Lung (tissue), 12 donors: ENCODE results near the gene CREG1. TPM values are rescaled to one million over a fixed set of nuclear protein-coding genes. Genes with fewer than 3 reads are reported as not detected.

Experiments
- ATAC-seq: fragments of 200-7000 bp; cut with Tn5 transposase; one replicate; pipeline ENCODE4 v1.9.1; 2020; ENCODE audit warnings: moderate number of reproducible peaks; ENCODE audit not compliant: insufficient read depth, low FRiP score
- DNase-seq, 3 donors: peaks; one replicate each; pipeline ENCODE4 v3.0.0-alpha.2; 2013 to 2017
- H3K27ac ChIP-seq, 2 donors: one replicate each; pipeline ENCODE4 v1.5.1; 2013; ENCODE audit warnings: mild to moderate bottlenecking in 2 of 2, moderate library complexity in 2 of 2, control low read depth in 1 of 2, inconsistent platforms in 1 of 2, low read depth in 1 of 2, low read length in 1 of 2
- H3K27me3 ChIP-seq, 3 donors: one replicate each; pipeline ENCODE4 v1.5.1; 2013; ENCODE audit warnings: low read length in 2 of 3; ENCODE audit not compliant: control insufficient read depth in 3 of 3, insufficient read depth in 3 of 3
- H3K36me3 ChIP-seq, 4 donors: one replicate each; pipeline ENCODE4 v1.5.1; 2013; ENCODE audit warnings: low read length in 4 of 4, mild to moderate bottlenecking in 1 of 4, moderate library complexity in 1 of 4; ENCODE audit not compliant: control insufficient read depth in 4 of 4, insufficient read depth in 4 of 4
- H3K4me1 ChIP-seq, 5 donors: one replicate each; pipeline ENCODE4 v1.5.1; 2013; ENCODE audit warnings: low read length in 5 of 5, mild to moderate bottlenecking in 2 of 5, moderate library complexity in 1 of 5; ENCODE audit not compliant: control insufficient read depth in 5 of 5, insufficient read depth in 5 of 5
- H3K4me3 ChIP-seq: one replicate; pipeline ENCODE4 v1.5.1; 2013; ENCODE audit warnings: mild to moderate bottlenecking, control low read depth, moderate library complexity
- H3K9ac ChIP-seq, 2 donors: one replicate each; pipeline ENCODE4 v1.5.1; 2013; ENCODE audit warnings: low read length in 2 of 2, control low read depth in 1 of 2; ENCODE audit not compliant: insufficient read depth in 1 of 2
- H3K9me3 ChIP-seq, 4 donors: one replicate each; pipeline ENCODE4 v1.5.1; 2013; ENCODE audit warnings: low read length in 3 of 4, mild to moderate bottlenecking in 1 of 4, moderate library complexity in 1 of 4; ENCODE audit not compliant: control insufficient read depth in 4 of 4, insufficient read depth in 3 of 4
- WGBS, 2 donors: extraction: QIAGEN DNeasy Blood & Tissue Kit; methylation state at CpG; one replicate each; pipeline ENCODE4 v1.1.7; 2013; 5-methylcytosine and 5-hydroxymethylcytosine counted together
- polyA plus RNA-seq, 2 donors: library from polyadenylated mRNA; stranded (reverse); fragments of 200-250 nt; gene quantifications; one replicate each; pipeline ENCODE4 v1.2.1, GENCODE V29; 2013
- total RNA-seq, 2 donors: library from RNA; depleted of rRNA in 1 of 2; stranded (reverse); fragments of >200 nt in 1 of 2; gene quantifications; one replicate each; pipeline ENCODE4 v1.2.1, GENCODE V29; 2014 to 2021
- TF ChIP-seq, protein P1 (sequence below): IDR thresholded peaks from 2 replicates; pipeline ENCODE4 v1.5.1; 2012; ENCODE audit warnings: mild to moderate bottlenecking; ENCODE audit errors: control extremely low read depth, extremely low read depth
- donor health status: control.
- donor health status: control.
- donor health status: Bipolar disorder and iron deficiency.
- donor health status: healthy.
- donor health status: DM: yes; HTN: yes; CAD: no.

Gene CREG1
- total and polyA plus RNA-seq, 4 donors: 93.8 to 159 (median 116) TPM

DNA sequence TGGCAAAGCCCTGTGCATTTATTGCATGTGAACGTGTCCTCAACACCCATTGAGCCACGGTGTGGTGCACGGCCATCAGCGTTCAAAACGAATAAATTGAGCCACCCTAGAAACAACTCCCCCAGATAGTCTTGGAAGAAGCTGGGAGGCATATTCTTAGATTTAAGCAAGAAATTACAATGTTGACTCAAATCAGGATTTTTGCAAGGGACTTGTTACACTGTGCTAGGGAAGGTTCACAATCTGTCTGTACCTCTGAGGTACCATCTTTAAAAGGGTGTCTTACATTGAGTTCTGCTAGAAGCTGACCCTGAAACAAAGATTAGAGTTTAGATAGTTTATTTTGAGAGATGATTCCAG lies 51.4 kb downstream of the CREG1 start:
- Histone ChIP-seq H3K36me3 (no peaks in the 10 kb centered on the region), H3K27ac (no peak overlapping the region), H3K9me3 (no peaks in the 10 kb centered on the region), H3K4me3 (no peak overlapping the region), H3K27me3 (peaks cover 0 to 20% (median 15%) of the 10 kb centered on the region in 3 donors), H3K4me1 (no peaks in the 10 kb centered on the region), H3K9ac (no peak overlapping the region)
- TF ChIP-seq, protein P1, sequence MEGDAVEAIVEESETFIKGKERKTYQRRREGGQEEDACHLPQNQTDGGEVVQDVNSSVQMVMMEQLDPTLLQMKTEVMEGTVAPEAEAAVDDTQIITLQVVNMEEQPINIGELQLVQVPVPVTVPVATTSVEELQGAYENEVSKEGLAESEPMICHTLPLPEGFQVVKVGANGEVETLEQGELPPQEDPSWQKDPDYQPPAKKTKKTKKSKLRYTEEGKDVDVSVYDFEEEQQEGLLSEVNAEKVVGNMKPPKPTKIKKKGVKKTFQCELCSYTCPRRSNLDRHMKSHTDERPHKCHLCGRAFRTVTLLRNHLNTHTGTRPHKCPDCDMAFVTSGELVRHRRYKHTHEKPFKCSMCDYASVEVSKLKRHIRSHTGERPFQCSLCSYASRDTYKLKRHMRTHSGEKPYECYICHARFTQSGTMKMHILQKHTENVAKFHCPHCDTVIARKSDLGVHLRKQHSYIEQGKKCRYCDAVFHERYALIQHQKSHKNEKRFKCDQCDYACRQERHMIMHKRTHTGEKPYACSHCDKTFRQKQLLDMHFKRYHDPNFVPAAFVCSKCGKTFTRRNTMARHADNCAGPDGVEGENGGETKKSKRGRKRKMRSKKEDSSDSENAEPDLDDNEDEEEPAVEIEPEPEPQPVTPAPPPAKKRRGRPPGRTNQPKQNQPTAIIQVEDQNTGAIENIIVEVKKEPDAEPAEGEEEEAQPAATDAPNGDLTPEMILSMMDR: no peak
- no peak for DNase-seq
- 77 to 85% methylated on average over 5 of the region's 5 CpGs for WGBS, 2 donors
- ATAC-seq: no peak

DNA sequence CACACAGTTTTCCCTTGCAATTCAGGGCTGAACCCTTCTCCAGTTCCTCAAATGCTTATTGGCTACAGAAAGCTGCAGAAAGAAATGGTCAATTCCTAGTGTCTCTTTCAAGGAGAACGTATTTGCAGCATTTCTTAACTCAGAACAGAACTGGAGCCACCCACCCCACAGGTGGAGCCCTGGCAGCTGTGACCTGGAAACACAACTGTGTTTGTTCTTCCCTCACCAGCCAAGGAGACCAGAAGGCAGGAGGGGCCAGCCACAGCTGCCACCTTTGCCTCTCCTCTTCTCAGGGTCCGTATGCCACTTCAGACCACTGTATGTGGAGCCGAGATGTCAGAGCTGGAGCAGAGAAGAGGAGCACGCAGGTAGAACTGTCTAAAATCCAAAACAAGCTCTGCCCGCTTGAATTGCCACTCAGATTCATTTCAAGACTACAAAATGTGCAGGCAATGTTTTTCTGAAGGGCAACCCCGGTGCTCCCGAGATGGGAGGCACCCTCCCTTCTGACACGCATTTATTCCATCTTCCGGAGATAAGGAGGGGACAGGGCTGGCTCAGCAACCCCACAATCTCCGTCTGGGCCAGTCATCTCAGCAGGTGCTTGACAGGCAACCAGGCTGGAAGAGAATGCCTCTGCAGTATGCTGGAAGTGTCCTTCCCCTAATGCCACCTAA lies 51.9 kb downstream of the CREG1 start:
- ATAC-seq (no peak), DNase-seq (no peak)
- H3K9ac ChIP-seq: no peak overlapping the region
- H3K4me3 ChIP-seq: no peak overlapping the region
- peaks cover 0 to 20% (median 19%) of the 10 kb centered on the region in 3 donors for H3K27me3 ChIP-seq
- no peaks in the 10 kb centered on the region for H3K9me3 ChIP-seq
- 62 to 75% methylated on average over 10 of the region's 10 CpGs for WGBS, 2 donors
- H3K36me3 ChIP-seq: no peaks in the 10 kb centered on the region
- H3K4me1 ChIP-seq: no peaks in the 10 kb centered on the region
- H3K27ac ChIP-seq: no peak overlapping the region
- TF ChIP-seq, protein P1: no peak

DNA sequence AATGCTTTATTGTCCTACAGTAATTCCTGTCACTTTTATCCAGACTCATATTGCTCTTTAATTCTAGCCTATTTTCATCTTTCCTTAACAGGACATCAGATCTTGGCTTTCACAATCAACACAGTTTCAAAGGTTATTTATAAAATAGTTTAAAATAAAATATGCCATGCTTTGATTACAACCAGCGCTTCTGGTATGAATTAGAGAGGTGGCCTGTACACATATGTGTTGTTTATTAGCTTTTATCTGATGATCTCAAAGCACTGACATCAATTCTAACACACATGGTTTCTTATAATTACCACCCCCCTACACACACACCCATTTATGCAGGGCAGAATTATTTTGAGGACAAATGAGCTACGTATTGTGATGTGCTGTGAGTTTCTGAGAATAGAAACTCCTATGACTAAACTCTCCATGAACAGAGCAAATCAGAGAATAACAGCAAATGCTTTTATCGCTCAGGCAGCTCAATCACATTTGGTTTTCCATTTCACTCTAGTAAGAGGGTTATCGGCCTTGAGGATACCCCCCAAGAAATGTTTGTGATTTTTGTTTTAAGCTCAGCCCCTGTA lies 53.2 kb downstream of the CREG1 start:
- TF ChIP-seq, protein P1: no peak
- H3K27ac ChIP-seq: no peak overlapping the region
- H3K27me3 ChIP-seq: peaks cover 0 to 26% (median 20%) of the 10 kb centered on the region in 3 donors
- no peak for DNase-seq
- 88 to 93% methylated on average over 4 of the region's 4 CpGs for WGBS, 2 donors
- H3K4me3 ChIP-seq: no peak overlapping the region
- H3K9ac ChIP-seq: no peak overlapping the region
- H3K36me3 ChIP-seq: no peaks in the 10 kb centered on the region
- ATAC-seq: no peak
- H3K4me1 ChIP-seq: no peaks in the 10 kb centered on the region
- no peaks in the 10 kb centered on the region for H3K9me3 ChIP-seq
